ENCODE data around the gene ATP6V1G1.
"Not testable (repeated sequence)": the region's sequence is repeated elsewhere in the genome, so short reads cannot be mapped to it uniquely, and the experiment has no call there.

ATP6V1G1 gene, protein sequence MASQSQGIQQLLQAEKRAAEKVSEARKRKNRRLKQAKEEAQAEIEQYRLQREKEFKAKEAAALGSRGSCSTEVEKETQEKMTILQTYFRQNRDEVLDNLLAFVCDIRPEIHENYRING
- 73.6 to 193 (median 128) reads per million in 17 experiments for total RNA-seq

DNA sequence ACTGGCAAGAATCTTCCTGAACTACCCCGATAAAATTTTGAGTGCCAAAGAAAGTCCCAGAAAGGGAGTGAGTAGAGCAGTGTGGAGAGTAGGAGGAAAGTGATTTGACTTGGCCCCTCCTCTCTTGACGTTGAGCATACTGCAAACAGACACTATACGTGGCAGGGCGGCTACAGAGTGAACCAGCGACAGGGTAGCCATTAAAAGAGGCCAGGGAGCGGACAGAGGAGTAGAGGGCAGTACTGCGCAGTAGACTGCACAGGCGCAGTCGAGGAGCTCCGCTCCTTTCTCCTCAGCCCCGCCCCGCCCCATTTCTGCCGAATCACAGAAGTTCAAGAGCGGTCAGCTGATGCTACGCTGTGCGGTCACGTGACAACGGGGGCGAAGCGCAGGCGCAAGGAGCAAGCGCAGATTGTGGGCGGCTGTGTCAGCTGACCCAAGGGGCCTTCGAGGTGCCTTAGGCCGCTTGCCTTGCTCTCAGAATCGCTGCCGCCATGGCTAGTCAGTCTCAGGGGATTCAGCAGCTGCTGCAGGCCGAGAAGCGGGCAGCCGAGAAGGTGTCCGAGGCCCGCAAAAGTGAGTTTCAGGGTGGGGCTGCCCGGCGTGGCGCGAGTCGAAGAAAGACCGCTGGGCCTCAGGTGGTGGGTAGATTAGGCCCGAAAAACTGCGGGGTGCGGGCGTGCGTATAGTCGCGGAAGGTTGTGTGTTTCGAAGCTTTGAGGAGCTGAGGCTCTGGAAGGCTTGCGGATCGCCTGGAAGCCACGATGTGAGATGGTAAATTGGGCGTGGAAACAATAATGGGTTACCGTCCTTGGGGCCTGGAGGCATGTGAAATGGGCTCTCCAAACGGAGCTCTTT, at the start of gene ATP6V1G1:
Gene ATP6V1G1 (plus strand): TSS at position 425 of the 858 bp plus-strand sequence. CDS start 70 bp downstream, at position 495.
- peak; percentile 100 for DNase-seq

GRCh38 chr9:114538241-114538640, 49.3 kb upstream of the ATP6V1G1 start:
- DNase-seq: peak in 1 of 4 experiments; percentile 19

DNA sequence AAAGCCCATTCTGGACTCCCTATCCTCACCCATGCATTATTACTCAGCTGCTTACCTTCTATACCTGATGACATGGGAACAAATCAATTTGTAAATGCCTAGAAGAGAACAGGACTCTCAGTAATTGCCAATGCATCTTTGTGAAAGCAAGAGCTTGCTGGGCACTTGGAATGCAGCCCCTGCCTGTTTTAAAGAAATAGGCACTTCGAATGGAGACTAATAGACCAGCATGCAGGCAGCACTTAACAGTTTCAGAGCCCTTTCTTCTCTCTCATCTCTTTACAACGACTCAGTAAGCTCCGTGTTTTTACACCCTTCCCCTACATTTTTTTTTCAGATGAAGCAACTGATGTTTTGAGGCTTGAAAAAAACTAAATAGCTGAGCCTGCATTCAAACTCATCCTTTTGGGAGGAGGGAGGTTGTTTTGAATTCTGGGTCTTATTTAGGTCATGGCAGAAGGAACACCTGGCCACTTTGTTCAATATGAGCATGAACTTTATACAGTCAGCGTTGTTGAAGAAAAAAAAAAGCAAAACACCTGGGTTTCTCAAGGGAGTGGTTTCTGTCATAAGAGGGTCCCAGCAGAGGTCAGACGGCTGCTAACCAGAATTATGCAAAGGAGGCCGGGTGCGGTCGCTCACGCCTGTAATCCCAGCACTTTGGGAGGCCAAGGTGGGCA, 47.7 kb upstream of the ATP6V1G1 start:
- DNase-seq: no peak

GRCh38 chr9:114545055-114545454, 42.5 kb upstream of the ATP6V1G1 start:
- DNase-seq: no peak

DNA sequence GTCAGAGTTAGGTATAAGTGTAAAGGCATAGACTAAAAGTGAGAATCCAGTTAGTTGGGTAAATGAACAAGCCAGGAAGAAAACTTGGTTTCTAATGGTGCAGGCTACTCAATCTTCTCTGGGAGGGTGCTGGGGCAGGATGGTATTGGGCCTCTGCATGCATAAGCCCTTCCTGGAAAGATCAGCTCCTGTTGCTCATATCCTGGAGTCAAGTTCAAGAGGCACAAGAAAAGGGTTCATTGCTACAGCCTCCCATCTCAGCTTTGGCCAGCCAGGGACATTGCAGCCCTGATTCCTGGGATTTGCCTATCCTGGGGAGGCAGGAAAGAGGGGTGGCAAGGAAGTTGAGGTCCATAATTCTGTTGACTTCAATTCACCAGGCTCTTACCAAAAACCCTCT, 40.7 kb upstream of the ATP6V1G1 start:
- no peak for DNase-seq

DNA sequence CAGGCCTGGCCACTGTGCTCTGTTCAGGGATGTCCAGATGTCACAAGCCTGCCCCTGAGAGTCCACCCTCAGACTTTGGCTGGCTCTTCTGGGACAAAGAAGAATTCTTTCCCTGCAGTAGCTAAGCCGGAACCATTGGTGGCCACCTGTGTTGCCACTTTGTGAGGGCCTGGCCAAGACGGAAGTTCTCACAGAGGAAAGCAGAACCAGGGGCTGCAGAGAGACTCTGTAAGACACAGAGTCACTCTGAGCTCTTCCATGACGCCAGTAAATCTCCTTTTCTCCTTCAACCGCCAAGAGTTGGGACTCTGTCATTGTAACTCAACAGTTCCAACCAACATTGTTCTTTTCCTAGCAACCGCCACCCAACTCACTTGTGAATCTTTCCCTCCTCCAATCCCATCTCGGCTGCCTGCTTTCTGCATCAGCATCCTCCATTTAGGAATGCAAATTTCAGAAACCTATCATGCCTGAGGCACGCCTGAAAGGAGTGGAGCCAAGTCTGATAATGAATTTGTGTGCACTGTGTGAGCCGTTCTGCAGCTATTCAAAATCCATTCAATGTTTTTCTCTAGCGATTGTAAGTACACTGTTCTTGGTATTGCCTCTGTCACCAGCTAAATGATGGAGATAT, 37.8 kb upstream of the ATP6V1G1 start:
- DNase-seq: peak; percentile 56 to 74 (median 69)

GRCh38 chr9:114551750-114552685, 35.6 kb upstream of the ATP6V1G1 start:
- peak; percentile 90 to 98 (median 94) for DNase-seq

GRCh38 chr9:114552706-114553105, 34.9 kb upstream of the ATP6V1G1 start:
- DNase-seq: peak in 2 of 4 experiments; percentile 32 to 41

DNA sequence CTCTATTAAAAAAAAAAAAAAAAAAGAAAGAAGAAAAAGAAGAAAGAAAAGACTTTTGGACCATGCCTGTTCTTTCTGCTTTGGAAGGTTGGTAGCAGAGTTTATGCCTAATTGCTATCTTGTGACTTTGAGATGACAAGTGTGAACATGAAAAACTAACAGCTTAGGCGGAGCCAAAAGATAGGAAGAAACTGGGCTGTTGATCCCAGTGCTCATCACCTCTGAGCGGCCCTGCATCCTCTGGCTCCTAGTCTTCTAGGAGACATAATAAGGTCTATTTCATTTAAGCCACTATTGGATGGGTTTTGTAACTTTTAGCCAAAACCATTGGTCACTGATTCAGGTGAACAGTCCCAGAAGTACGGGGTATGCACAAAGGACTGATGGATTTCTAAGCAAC, 34.4 kb upstream of the ATP6V1G1 start:
- DNase-seq: no peak

- DNase-seq: peak; percentile 27 to 63 (median 52)
These were observed 31.9 kb upstream of the ATP6V1G1 start for GRCh38 chr9:114555696-114556095.

DNA sequence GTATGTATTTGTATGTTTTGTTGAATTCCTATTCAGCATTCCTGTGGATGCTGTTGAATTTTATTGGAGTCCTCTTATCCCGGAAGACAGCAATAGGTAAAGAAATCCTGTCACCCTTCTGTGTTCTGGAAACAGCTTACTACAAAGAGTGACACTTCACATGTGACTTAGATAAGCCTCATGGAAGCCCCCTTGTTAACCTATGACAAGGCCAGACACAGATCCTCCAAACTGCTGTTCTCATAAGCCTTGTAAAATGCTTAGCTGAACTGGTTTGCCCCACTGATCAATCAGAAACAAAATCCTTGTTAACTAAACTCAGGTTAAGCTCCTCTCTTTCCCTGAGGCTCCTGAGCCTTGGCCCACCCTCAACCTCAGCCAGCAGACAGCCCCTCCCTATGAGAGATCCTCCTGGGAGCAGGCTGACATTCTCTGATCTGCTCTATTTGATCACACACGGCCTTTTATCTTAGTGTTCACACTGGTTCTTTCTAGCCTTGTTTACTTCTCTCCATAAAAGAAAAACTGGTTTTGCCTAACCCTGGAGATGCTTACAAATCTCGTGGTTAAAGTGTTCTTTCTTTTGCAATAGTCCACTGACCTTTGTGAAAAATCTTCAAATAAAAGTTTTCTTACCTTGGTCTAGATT, 29.4 kb upstream of the ATP6V1G1 start:
- DNase-seq: peak in 2 of 4 experiments; percentile 16 to 19

GRCh38 chr9:114559830-114560513, 27.6 kb upstream of the ATP6V1G1 start:
- peak in 2 of 4 experiments; percentile 77 to 83 for DNase-seq

DNA sequence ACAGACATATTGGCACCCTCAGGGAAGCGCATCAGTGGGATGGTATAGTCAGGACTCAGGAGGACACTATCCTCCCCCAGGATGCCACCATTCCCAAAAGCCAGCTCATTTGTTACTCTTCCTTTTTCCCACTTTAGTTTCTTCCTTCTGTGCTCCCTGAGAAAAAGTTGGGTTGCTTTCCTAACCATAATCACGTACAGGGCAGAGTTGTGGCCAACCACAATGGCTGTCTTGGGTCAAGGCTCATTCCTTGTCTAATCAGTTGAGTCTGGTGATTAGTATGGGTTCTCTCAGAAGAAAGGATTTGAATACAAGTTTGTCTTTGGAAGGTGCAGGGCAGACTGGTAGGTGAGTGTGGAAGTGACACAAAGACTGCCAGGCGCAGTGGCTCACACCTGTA, 26.6 kb upstream of the ATP6V1G1 start:
- no peak for DNase-seq

- DNase-seq: no peak
These were observed 25.8 kb upstream of the ATP6V1G1 start for GRCh38 chr9:114561771-114562170.

DNA sequence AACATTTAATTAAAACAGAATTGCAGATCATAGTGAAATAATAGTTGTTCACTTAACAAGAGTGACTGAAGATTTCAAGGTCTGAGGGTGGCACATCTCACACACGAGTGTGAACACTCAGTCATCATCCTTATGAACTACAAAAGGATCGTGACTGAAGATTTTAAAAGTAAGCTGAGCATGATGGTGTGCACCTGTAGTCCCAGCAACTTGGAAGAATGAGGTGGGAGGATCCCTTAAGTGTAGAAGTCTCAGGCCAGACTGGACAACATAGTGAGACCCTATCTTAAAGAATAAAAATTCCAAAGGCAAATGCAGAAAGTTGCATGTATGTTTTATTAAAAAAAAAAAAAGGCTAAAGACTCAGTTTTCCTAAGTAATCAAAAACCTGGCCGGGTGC, 22.4 kb upstream of the ATP6V1G1 start:
- no peak for DNase-seq

DNA sequence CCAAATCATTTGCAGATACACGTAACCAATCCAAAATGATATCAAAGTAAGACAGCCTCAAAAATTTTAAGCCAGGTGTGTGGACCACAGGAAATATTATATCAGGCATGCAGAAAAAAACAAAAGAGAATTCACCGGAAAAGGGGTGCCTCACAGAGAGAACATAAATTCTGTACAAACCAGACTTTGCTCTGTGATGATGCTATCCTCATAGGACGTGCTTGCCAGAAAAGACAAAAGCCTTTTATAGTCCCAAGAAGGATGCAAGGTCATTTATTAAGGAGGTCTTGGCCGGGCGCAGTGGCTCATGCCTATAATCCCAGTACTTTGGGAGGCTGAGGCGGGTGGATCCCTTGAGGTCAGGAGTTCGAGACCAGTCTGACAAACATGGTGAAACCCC, 16.8 kb upstream of the ATP6V1G1 start:
- DNase-seq: no peak

DNA sequence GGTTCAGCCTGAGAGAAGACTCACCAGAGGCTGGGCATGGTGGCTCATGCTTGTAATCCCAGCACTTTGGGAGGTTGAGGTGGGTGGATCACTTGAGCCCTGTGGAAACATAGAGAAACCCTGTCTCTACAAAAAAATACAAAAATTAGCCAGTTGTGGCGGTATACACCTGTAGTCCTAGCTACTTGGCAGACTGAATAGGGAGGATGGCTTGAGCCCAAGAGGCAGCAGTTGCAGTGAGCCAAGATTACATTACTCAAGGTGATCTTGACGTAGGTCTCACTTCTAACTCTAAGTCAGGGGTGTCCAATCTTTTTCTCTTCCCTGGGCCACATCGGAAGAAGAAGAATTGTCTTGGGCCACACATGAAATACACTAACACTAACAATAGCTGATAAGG, 16.2 kb upstream of the ATP6V1G1 start:
- DNase-seq: no peak

GRCh38 chr9:114572199-114572598, 15.4 kb upstream of the ATP6V1G1 start:
- no peak for DNase-seq

DNA sequence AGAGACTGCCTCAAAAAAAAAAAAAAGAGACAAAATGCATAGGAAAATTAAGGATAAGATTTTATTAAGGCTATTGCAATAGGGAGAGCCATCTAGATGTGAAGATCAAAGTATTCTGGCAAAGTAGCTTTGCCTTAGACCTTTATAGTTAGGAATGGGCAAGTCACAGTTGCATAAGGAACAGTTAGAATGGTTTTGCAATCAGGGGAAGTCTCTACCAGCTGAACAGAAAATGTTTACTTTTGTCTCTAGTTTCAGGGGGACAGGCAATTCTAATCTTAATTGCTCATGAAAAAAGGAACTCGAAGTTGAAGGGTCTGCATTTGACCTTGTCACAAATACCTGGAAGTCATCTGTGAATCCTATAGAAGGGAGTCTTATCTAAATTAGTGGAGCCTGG, 13.1 kb upstream of the ATP6V1G1 start:
- peak; percentile 21 to 73 (median 48) for DNase-seq

GRCh38 chr9:114576779-114577178, 10.8 kb upstream of the ATP6V1G1 start:
- DNase-seq: peak; percentile 65 to 84 (median 74)

DNA sequence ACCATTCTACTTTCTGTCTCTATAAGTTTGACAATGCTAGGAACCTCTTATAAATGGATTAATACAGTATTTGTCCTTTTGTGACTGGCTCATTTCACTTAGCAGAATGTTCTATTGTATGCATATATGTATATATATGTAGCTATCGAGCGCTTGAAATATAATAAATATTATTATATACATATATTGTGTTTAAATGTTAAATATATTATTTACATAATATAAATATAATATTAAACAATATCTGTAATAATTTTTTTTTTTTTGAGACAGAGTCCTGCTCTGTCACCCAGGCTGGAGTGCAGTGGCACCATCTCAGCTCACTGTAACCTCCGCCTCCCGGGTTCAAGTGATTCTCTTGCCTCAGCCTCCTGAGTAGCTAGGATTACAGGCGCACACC, 9.4 kb upstream of the ATP6V1G1 start:
- DNase-seq: not testable (repeated sequence)
